ENCODE measurements around the gene LMX1A.

Gene LMX1A

GRCh38 chr1:165162671-165163241 lies 193.8 kb downstream of the LMX1A start:
- TF ChIP-seq ZFX (IDR thresholded peaks at IDR 0.05) (peak; percentile 46; the same call in 1 of the 2 replicates), CTCF (conservative IDR thresholded peaks at IDR 0.05) (no peak)
- peak overlapping the region; percentile 61 for H3K27ac ChIP-seq

GRCh38 chr1:165161130-165161529 lies 195.4 kb downstream of the LMX1A start:
- H3K27ac ChIP-seq = no peak overlapping the region
- TF ChIP-seq ZFX (IDR thresholded peaks at IDR 0.05) = no peak

GRCh38 chr1:165153182-165153581 lies 203.3 kb downstream of the LMX1A start:
- H3K27ac ChIP-seq = no peak overlapping the region
- TF ChIP-seq CTCF (conservative IDR thresholded peaks at IDR 0.05) (no peak), ZFX (IDR thresholded peaks at IDR 0.05) (no peak)

- no peak overlapping the region for H3K27ac ChIP-seq
- TF ChIP-seq ZFX (IDR thresholded peaks at IDR 0.05) = no peak
- peak; percentile 57 for TF ChIP-seq CTCF (conservative IDR thresholded peaks at IDR 0.05)
Measured at GRCh38 chr1:165152727-165153126, 203.8 kb downstream of the LMX1A start.

- H3K27ac ChIP-seq = no peak overlapping the region
- TF ChIP-seq CTCF (conservative IDR thresholded peaks at IDR 0.05) = no peak
- no peak for TF ChIP-seq ZFX (IDR thresholded peaks at IDR 0.05)
Measured at GRCh38 chr1:165152109-165152508, 204.4 kb downstream of the LMX1A start.
